PC-3 (cell line): ENCODE measurements around the gene COL27A1. TPM values are rescaled to one million over a fixed set of nuclear protein-coding genes. Genes with fewer than 3 reads are reported as not detected.

Source experiments
- ATAC-seq: fragments of 200-7000 bp; cut with Tn5 transposase; 2 replicates; pipeline ENCODE4 v1.9.1; 2020; ENCODE audit warnings: mild to moderate bottlenecking, moderate library complexity
- BruUV-seq: library from RNA; stranded (reverse); fragments of 400-500 nt; replicated peaks from 2 replicates; lab custom pipeline; 2021; lab: Mats Ljungman, UMichigan
- CTCF ChIA-PET: fragments of 300-600 bp; sonication (Branson Sonifier 250); formaldehyde crosslinking; loops from one replicate; lab custom pipeline; 2022; ENCODE audit warnings: antibody characterized with exemption; lab: Charles Lee
- POLR2A ChIA-PET: fragments of 300-600 bp; sonication (Branson Sonifier 250); formaldehyde crosslinking; loops from one replicate; lab custom pipeline; 2022; ENCODE audit warnings: antibody characterized with exemption; ENCODE audit not compliant: unreplicated experiment; lab: Charles Lee
- DNase-seq: peaks from one replicate; pipeline ENCODE4 v3.0.0-alpha.2; 2015
- H2AFZ ChIP-seq: fragments of 300-600 bp; sonication (generic); 2 replicates; pipeline ENCODE4 v1.6.0; 2016; ENCODE audit warnings: antibody characterized with exemption, low read length
- H3F3A ChIP-seq: fragments of 300-600 bp; sonication (generic); one replicate; pipeline ENCODE4 v1.6.0; 2017; ENCODE audit warnings: antibody characterized with exemption, low read length, control low read depth, mild to moderate bottlenecking; ENCODE audit not compliant: unreplicated experiment
- H3K27ac ChIP-seq: fragments of 300-600 bp; sonication (generic); 2 replicates; pipeline ENCODE4 v1.5.1; 2016; ENCODE audit warnings: mild to moderate bottlenecking, low read length
- H3K27me3 ChIP-seq: fragments of 300-600 bp; sonication (generic); 2 replicates; pipeline ENCODE4 v1.6.1; 2016; ENCODE audit warnings: low read length, mixed read lengths
- H3K36me3 ChIP-seq: fragments of 300-600 bp; sonication (generic); 2 replicates; pipeline ENCODE4 v1.6.1; 2016; ENCODE audit warnings: low read depth, mixed run types, low read length, mixed read lengths
- H3K4me1 ChIP-seq: fragments of 300-600 bp; sonication (generic); 2 replicates; pipeline ENCODE4 v1.5.1; 2016; ENCODE audit warnings: low read length; ENCODE audit not compliant: insufficient read depth
- H3K4me2 ChIP-seq: fragments of 300-600 bp; sonication (generic); 2 replicates; pipeline ENCODE4 v1.6.0; 2016; ENCODE audit warnings: low read length
- H3K4me3 ChIP-seq: fragments of 300-600 bp; sonication (generic); 2 replicates; pipeline ENCODE4 v1.5.1; 2016; ENCODE audit warnings: mild to moderate bottlenecking, low read length, mixed read lengths
- H3K79me2 ChIP-seq: fragments of 300-600 bp; sonication (generic); 2 replicates; pipeline ENCODE4 v1.6.1; 2017; ENCODE audit warnings: low read length, mixed read lengths
- H3K9ac ChIP-seq: fragments of 300-600 bp; sonication (generic); 2 replicates; pipeline ENCODE4 v1.6.0; 2016; ENCODE audit warnings: mild to moderate bottlenecking, low read length
- H3K9me2 ChIP-seq: fragments of 300-600 bp; sonication (generic); replicated peaks from 2 replicates; pipeline ENCODE4 v1.6.1; 2016; ENCODE audit warnings: mixed run types, low read length, mixed read lengths
- H3K9me3 ChIP-seq: fragments of 300-600 bp; sonication (generic); 2 replicates; pipeline ENCODE4 v1.6.1; 2016; ENCODE audit warnings: low read length, mixed read lengths
- H4K20me1 ChIP-seq: fragments of 300-600 bp; sonication (generic); 2 replicates; pipeline ENCODE4 v1.6.1; 2016; ENCODE audit warnings: low read length, mixed read lengths
- CTCF ChIP-seq: fragments of 300-600 bp; sonication (generic); conservative IDR thresholded peaks from 2 replicates; pipeline ENCODE4 v1.5.1; 2017; ENCODE audit warnings: antibody characterized with exemption, low read depth, mild to moderate bottlenecking, low read length
- EZH2 ChIP-seq: fragments of 300-600 bp; sonication (generic); IDR thresholded peaks from one replicate; pipeline ENCODE4 v1.6.1; 2017; ENCODE audit warnings: antibody characterized with exemption, mild to moderate bottlenecking, low read length; ENCODE audit not compliant: unreplicated experiment
- EZH2phosphoT487 ChIP-seq: fragments of 300-600 bp; sonication (generic); IDR thresholded peaks from 2 replicates; pipeline ENCODE4 v1.6.1; 2018; ENCODE audit warnings: mild to moderate bottlenecking, antibody characterized with exemption, low read length, borderline replicate concordance
- intact Hi-C: fragments of 100-400 bp; cut with micrococcal nuclease; formaldehyde crosslinking; loops from 2 replicates; pipeline ENCODE4 v1.9.0; 2023
- total RNA-seq: library from RNA; depleted of rRNA; stranded (reverse); fragments of >200 nt; gene quantifications from 2 replicates; pipeline ENCODE4 v1.2.3, GENCODE V29; 2014

Gene COL27A1
- total RNA-seq, 1 experiment from 2014 or later = 4.3 TPM

GRCh38 chr9:114309096-114309495, 153.8 kb downstream of the COL27A1 start:
- no TSS peak for BruUV-seq
- intact Hi-C loops = no loop called here

GRCh38 chr9:114310471-114311450, 155.4 kb downstream of the COL27A1 start:
- no TSS peak for BruUV-seq
- no peaks in the 10 kb centered on the region for H3K9me3 ChIP-seq
- H3F3A ChIP-seq = no peaks in the 10 kb centered on the region
- TF ChIP-seq EZH2 (no peak), CTCF (no peak), EZH2phosphoT487 (no peak)
- ATAC-seq (no peak), DNase-seq (no peak)
- CTCF ChIA-PET = no interaction called here
- H3K79me2 ChIP-seq = no peaks in the 10 kb centered on the region
- no peak overlapping the region for H3K27ac ChIP-seq
- H3K4me2 ChIP-seq = no peak overlapping the region
- POLR2A ChIA-PET = no interaction called here
- intact Hi-C loops = no loop called here
- no peaks in the 10 kb centered on the region for H3K27me3 ChIP-seq
- H3K4me1 ChIP-seq = no peaks in the 10 kb centered on the region
- H3K36me3 ChIP-seq = no peaks in the 10 kb centered on the region
- no peak overlapping the region for H2AFZ ChIP-seq
- no peak overlapping the region for H3K4me3 ChIP-seq
- no peak overlapping the region for H3K9ac ChIP-seq
- H3K9me2 ChIP-seq = no peaks in the 10 kb centered on the region
- no peaks in the 10 kb centered on the region for H4K20me1 ChIP-seq

More at GRCh38 chr9:114309096-114309495, 153.8 kb downstream of the COL27A1 start:
- POLR2A ChIA-PET = no interaction called here
- no peak overlapping the region for H3K27ac ChIP-seq
- no peak for TF ChIP-seq EZH2
- TF ChIP-seq CTCF = no peak
- TF ChIP-seq EZH2phosphoT487 = no peak
- no peaks in the 10 kb centered on the region for H3K27me3 ChIP-seq
- no peaks in the 10 kb centered on the region for H3K9me3 ChIP-seq
- no peak overlapping the region for H3K9ac ChIP-seq
- CTCF ChIA-PET = no interaction called here
- H3F3A ChIP-seq = no peaks in the 10 kb centered on the region
- H3K9me2 ChIP-seq = no peaks in the 10 kb centered on the region
- H3K4me2 ChIP-seq = no peak overlapping the region
- no peaks in the 10 kb centered on the region for H3K36me3 ChIP-seq
- no peaks in the 10 kb centered on the region for H3K79me2 ChIP-seq
- H4K20me1 ChIP-seq = no peaks in the 10 kb centered on the region
- H3K4me1 ChIP-seq = no peaks in the 10 kb centered on the region
- no peak for DNase-seq
- H3K4me3 ChIP-seq = no peak overlapping the region
- ATAC-seq = no peak
- H2AFZ ChIP-seq = no peak overlapping the region
